ENCODE data around the gene AQP5.
"Not testable (repeated sequence)": the region's sequence is repeated elsewhere in the genome, so short reads cannot be mapped to it uniquely, and the experiment has no call there.

Gene AQP5

GRCh38 chr12:49983892-49984291 lies 22.2 kb downstream of the AQP5 start:
- Histone ChIP-seq H3K27me3 (ENCODE audit: control insufficient read depth, insufficient read depth, low read length) (no peaks in the 10 kb centered on the region), H3K9ac (ENCODE audit: low read length) (no peak overlapping the region), H3K4me3 (ENCODE audit: low read length) (no peak overlapping the region), H3K4me1 (ENCODE audit: control insufficient read depth, insufficient read depth, low read length) (no peaks in the 10 kb centered on the region), H3K36me3 (ENCODE audit: control insufficient read depth, insufficient read depth, low read length) (no peaks in the 10 kb centered on the region), H3K9me3 (ENCODE audit: control insufficient read depth, low read length) (no peaks in the 10 kb centered on the region)

- no peak overlapping the region for H3K9ac ChIP-seq (ENCODE audit: low read length)
- no peak overlapping the region for H3K4me3 ChIP-seq (ENCODE audit: low read length)
- no peaks in the 10 kb centered on the region for H3K36me3 ChIP-seq (ENCODE audit: control insufficient read depth, insufficient read depth, low read length)
- no peaks in the 10 kb centered on the region for H3K9me3 ChIP-seq (ENCODE audit: control insufficient read depth, low read length)
- no peaks in the 10 kb centered on the region for H3K27me3 ChIP-seq (ENCODE audit: control insufficient read depth, insufficient read depth, low read length)
- no peaks in the 10 kb centered on the region for H3K4me1 ChIP-seq (ENCODE audit: control insufficient read depth, insufficient read depth, low read length)
Measured at GRCh38 chr12:49984476-49985359, 23.0 kb downstream of the AQP5 start.

GRCh38 chr12:49985981-49986380 lies 24.3 kb downstream of the AQP5 start:
- Histone ChIP-seq H3K36me3 (ENCODE audit: control insufficient read depth, insufficient read depth, low read length) (no peaks in the 10 kb centered on the region), H3K4me3 (ENCODE audit: low read length) (no peak overlapping the region), H3K9ac (ENCODE audit: low read length) (no peak overlapping the region), H3K4me1 (ENCODE audit: control insufficient read depth, insufficient read depth, low read length) (no peaks in the 10 kb centered on the region), H3K27me3 (ENCODE audit: control insufficient read depth, insufficient read depth, low read length) (no peaks in the 10 kb centered on the region), H3K9me3 (ENCODE audit: control insufficient read depth, low read length) (no peaks in the 10 kb centered on the region)

- H3K4me1 ChIP-seq (ENCODE audit: control insufficient read depth, insufficient read depth, low read length); H3K9me3 ChIP-seq (ENCODE audit: control insufficient read depth, low read length); H3K4me3 ChIP-seq (ENCODE audit: low read length); H3K27me3 ChIP-seq (ENCODE audit: control insufficient read depth, insufficient read depth, low read length); H3K36me3 ChIP-seq (ENCODE audit: control insufficient read depth, insufficient read depth, low read length); H3K9ac ChIP-seq (ENCODE audit: low read length): not testable (repeated sequence)
Measured at GRCh38 chr12:49986476-49986875, 24.8 kb downstream of the AQP5 start.

- Histone ChIP-seq H3K9me3 (ENCODE audit: control insufficient read depth, low read length) (no peaks in the 10 kb centered on the region), H3K27me3 (ENCODE audit: control insufficient read depth, insufficient read depth, low read length) (no peaks in the 10 kb centered on the region), H3K9ac (ENCODE audit: low read length) (no peak overlapping the region), H3K4me3 (ENCODE audit: low read length) (no peak overlapping the region), H3K4me1 (ENCODE audit: control insufficient read depth, insufficient read depth, low read length) (no peaks in the 10 kb centered on the region), H3K36me3 (ENCODE audit: control insufficient read depth, insufficient read depth, low read length) (no peaks in the 10 kb centered on the region)
Measured at GRCh38 chr12:49987625-49988303, 26.1 kb downstream of the AQP5 start.

GRCh38 chr12:49989400-49989799 lies 27.7 kb downstream of the AQP5 start:
- H3K9me3 ChIP-seq (ENCODE audit: control insufficient read depth, low read length); H3K4me3 ChIP-seq (ENCODE audit: low read length); H3K36me3 ChIP-seq (ENCODE audit: control insufficient read depth, insufficient read depth, low read length); H3K27me3 ChIP-seq (ENCODE audit: control insufficient read depth, insufficient read depth, low read length); H3K9ac ChIP-seq (ENCODE audit: low read length); H3K4me1 ChIP-seq (ENCODE audit: control insufficient read depth, insufficient read depth, low read length): not testable (repeated sequence)

GRCh38 chr12:49990273-49990672 lies 28.6 kb downstream of the AQP5 start:
- Histone ChIP-seq H3K4me1 (ENCODE audit: control insufficient read depth, insufficient read depth, low read length) (no peaks in the 10 kb centered on the region), H3K4me3 (ENCODE audit: low read length) (no peak overlapping the region), H3K9ac (ENCODE audit: low read length) (no peak overlapping the region), H3K27me3 (ENCODE audit: control insufficient read depth, insufficient read depth, low read length) (no peaks in the 10 kb centered on the region), H3K36me3 (ENCODE audit: control insufficient read depth, insufficient read depth, low read length) (no peaks in the 10 kb centered on the region), H3K9me3 (ENCODE audit: control insufficient read depth, low read length) (no peaks in the 10 kb centered on the region)

- Histone ChIP-seq H3K4me1 (ENCODE audit: control insufficient read depth, insufficient read depth, low read length) (no peaks in the 10 kb centered on the region), H3K27me3 (ENCODE audit: control insufficient read depth, insufficient read depth, low read length) (no peaks in the 10 kb centered on the region), H3K4me3 (ENCODE audit: low read length) (no peak overlapping the region), H3K36me3 (ENCODE audit: control insufficient read depth, insufficient read depth, low read length) (no peaks in the 10 kb centered on the region), H3K9ac (ENCODE audit: low read length) (no peak overlapping the region), H3K9me3 (ENCODE audit: control insufficient read depth, low read length) (no peaks in the 10 kb centered on the region)
Measured at GRCh38 chr12:49998453-49998852, 36.8 kb downstream of the AQP5 start.

- Histone ChIP-seq H3K4me1 (ENCODE audit: control insufficient read depth, insufficient read depth, low read length) (no peaks in the 10 kb centered on the region), H3K9ac (ENCODE audit: low read length) (no peak overlapping the region), H3K4me3 (ENCODE audit: low read length) (no peak overlapping the region), H3K36me3 (ENCODE audit: control insufficient read depth, insufficient read depth, low read length) (no peaks in the 10 kb centered on the region), H3K9me3 (ENCODE audit: control insufficient read depth, low read length) (no peaks in the 10 kb centered on the region), H3K27me3 (ENCODE audit: control insufficient read depth, insufficient read depth, low read length) (no peaks in the 10 kb centered on the region)
Measured at GRCh38 chr12:50003595-50003994, 41.9 kb downstream of the AQP5 start.

GRCh38 chr12:50004696-50005095 lies 43.0 kb downstream of the AQP5 start:
- Histone ChIP-seq H3K27me3 (ENCODE audit: control insufficient read depth, insufficient read depth, low read length) (no peaks in the 10 kb centered on the region), H3K36me3 (ENCODE audit: control insufficient read depth, insufficient read depth, low read length) (no peaks in the 10 kb centered on the region), H3K9me3 (ENCODE audit: control insufficient read depth, low read length) (no peaks in the 10 kb centered on the region), H3K9ac (ENCODE audit: low read length) (no peak overlapping the region), H3K4me1 (ENCODE audit: control insufficient read depth, insufficient read depth, low read length) (no peaks in the 10 kb centered on the region), H3K4me3 (ENCODE audit: low read length) (no peak overlapping the region)

GRCh38 chr12:50005175-50005574 lies 43.5 kb downstream of the AQP5 start:
- Histone ChIP-seq H3K4me3 (ENCODE audit: low read length) (no peak overlapping the region), H3K27me3 (ENCODE audit: control insufficient read depth, insufficient read depth, low read length) (no peaks in the 10 kb centered on the region), H3K36me3 (ENCODE audit: control insufficient read depth, insufficient read depth, low read length) (no peaks in the 10 kb centered on the region), H3K9ac (ENCODE audit: low read length) (no peak overlapping the region), H3K4me1 (ENCODE audit: control insufficient read depth, insufficient read depth, low read length) (no peaks in the 10 kb centered on the region), H3K9me3 (ENCODE audit: control insufficient read depth, low read length) (no peaks in the 10 kb centered on the region)

GRCh38 chr12:50006280-50006679 lies 44.6 kb downstream of the AQP5 start:
- no peaks in the 10 kb centered on the region for H3K27me3 ChIP-seq (ENCODE audit: control insufficient read depth, insufficient read depth, low read length)
- no peak overlapping the region for H3K4me3 ChIP-seq (ENCODE audit: low read length)
- no peaks in the 10 kb centered on the region for H3K4me1 ChIP-seq (ENCODE audit: control insufficient read depth, insufficient read depth, low read length)
- no peak overlapping the region for H3K9ac ChIP-seq (ENCODE audit: low read length)
- H3K36me3 ChIP-seq (ENCODE audit: control insufficient read depth, insufficient read depth, low read length), result no peaks in the 10 kb centered on the region
- H3K9me3 ChIP-seq (ENCODE audit: control insufficient read depth, low read length), result no peaks in the 10 kb centered on the region

All from mucosa of stomach (tissue), 1 donor.